NCI-H2227 (cell line): ENCODE measurements around the gene EPN1.

Experiments used
- DNase-seq: peaks from one replicate; lab custom pipeline; 2025; ENCODE audit not compliant: unreplicated experiment; lab: John Stamatoyannopoulos, UW

Gene EPN1

DNA sequence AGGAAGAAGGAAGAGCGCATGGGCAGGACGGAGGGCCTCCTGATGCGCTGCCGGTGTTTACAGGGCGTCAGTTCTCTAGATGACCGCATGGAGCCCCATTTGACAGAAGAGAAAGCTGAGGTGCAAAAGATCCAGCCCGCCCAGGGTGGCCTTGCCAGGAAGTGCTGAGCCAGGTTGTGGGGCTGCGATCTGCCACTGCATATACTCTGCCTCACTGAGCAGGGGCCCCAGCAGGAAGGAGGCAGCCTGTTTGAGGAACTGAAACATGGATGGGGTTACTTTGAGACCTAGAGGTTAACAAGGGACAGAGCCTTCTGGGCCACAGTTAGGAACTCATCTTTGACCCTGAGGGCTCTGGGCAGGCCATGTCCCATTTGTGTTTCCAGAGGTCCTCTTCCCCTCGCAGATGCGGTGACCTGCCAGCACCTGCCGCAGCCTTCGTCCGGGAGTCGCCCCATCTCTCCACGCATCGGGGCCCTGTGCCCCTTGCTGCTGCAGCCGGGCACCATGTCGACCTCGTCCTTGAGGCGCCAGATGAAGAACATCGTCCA, 3.2 kb downstream of the EPN1 start:
- DNase-seq: no peak

DNA sequence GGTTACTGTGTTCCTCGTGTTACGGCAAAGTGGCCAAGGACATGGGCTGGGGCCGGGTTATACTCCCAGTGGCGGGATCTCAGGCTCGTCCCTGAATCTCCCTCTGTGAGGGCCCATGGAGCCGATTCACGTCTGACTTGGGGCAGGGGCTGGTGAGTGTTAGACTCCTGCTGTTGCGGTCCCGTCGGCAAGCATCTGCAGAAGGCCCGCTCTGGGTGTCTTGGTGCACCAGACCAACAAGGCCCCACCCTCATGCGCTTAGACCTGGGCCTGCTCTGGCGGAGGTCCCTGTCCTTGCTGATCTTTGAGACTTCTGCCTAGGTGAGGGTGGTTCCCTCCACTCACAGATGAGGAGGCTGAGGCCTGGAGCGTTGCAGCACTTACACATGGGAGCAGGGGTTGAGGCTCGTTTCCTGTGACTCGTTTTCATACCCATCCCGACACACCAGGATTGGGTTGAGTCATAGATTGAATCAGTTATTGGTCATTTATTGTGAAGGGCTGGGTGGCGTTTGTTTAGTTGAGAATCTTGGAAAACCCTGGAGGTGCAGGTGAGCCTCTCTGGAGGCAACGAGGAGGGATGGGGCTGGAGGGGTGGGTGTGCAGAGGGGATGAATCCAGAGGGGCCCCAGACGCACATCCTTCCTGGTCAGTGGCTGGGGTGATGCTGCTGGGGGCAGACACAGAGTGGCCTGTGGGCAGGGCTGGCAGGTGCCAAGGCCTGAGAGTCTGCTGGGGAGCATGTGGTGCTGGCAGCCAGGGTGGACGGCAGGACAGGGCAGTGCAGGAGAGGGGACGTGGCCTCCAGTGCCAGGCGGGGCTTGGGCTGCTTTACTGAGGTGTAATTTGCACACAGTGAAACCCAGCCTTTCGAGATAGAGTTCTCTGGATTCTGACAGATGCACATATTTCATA, 4.6 kb downstream of the EPN1 start:
- no peak for DNase-seq

DNA sequence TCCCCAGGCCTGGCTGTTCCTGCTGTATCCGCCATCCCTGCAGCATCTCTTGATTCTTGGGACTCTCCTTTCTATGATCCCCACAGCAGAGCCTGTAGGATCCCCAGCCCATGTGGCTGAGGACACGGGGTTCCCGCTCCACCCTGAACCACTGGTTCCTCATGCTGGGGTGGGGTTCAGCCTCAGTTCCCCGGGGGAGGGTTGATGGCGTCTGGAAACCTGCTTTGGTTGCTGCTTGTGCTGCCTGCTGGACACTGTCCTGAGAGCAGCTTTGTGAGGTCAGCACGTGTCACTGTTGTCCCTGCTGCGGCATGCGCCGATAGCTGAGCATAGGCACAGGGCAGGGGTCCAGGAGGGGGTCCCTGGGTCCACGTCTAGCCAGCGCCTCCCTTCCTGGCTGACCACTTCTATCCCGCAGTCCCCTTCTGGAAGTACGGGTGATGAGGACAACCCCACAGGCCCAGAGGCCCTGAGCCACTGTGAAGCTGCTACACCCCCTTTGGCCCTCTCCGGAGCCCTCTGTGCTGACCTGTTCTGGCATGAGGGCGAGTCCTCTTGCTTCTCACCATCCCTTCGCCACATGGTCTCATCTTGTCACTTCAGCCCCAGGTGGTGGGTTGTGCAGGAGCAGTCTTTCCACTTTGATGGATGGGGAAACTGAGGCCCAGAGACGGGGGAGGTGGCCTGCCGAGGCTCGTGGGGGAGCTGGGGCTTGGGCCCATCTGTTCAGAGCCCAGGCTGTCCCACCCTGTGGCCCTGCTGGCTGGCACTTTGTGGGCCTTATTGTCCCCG, 5.5 kb downstream of the EPN1 start:
- DNase-seq: no peak

DNA sequence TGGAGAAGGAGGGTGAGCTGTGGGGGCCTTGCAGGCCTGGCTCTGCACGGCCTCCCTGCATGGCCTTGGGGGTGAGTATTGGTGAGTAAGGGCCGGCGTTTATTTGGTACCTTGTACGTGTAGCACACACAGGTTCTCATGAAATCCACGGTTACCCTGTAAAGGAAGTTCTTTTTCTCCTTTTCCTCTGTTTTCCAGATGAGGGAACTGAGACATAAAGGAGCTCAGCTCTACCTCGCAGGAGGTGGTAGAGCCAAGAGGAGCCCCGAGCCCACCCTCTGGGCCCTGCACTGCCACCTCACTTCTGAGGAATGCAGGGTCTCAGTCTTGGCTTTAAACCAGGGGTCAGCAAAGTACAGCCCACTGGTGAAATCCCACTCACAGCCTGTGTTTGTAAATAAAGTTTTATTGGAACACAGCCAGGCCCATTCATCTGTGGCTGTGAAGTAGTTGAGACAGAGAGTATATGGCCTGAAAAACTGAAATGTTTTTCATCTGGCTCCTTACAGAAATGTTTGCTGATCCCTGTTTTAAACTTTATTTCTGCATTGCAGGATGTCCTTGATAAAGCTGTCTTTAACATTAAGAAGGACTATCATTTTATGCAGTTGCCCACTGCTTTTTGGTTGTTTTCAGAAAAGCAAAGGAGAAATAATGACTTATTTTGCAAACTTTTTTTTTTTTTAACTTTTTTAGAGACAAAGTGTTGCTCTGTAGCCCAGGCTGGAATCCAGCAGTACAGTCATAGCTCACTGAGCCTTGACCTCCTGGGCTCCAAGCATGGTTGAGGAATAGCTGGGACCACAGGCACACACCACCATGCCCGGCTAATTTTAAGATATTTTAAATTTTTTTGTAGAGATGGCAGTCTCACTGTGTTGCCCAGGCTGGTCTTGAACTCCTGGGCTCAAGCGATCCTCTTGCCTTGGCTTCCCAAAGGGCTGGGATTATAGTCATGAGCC, 6.4 kb downstream of the EPN1 start:
- DNase-seq: no peak

DNA sequence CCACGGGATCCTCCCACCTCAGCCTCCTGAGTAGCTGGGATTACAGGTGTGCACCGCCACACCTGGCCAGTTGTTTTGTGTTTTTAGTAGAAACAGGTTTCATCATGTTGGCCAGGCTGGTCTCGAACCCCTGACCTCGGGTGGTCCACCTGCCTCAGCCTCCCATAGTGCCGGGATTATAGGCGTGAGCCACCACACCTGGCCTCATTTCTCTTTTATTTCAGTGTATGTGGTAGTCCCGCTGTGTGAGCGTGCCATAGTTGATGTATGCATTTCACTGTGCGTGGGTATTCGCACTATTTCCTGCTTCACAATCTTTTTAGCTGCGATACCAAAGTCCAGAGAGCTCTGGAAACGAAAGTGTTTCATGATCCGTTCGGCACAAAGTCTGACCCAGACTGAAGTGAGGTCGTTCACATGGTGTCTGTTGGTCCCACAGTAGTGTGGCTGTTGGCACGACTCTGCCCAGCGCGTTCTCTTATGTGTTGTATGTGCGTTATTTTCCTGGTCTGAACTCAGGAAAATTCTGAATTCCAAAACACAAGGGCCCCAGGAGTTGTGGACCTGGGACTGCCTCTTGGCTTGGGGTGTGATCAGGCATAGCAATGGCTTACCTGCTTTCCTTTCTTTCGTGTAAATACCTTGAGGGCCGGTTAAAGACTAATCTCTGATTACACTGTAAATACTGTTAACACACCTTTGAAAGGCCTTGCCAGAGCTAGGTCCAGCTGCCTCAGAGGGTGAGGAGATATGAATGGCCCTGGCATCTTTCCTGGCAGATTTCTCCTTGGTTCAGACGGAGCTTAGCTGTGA, 8.6 kb downstream of the EPN1 start:
- DNase-seq: no peak

DNA sequence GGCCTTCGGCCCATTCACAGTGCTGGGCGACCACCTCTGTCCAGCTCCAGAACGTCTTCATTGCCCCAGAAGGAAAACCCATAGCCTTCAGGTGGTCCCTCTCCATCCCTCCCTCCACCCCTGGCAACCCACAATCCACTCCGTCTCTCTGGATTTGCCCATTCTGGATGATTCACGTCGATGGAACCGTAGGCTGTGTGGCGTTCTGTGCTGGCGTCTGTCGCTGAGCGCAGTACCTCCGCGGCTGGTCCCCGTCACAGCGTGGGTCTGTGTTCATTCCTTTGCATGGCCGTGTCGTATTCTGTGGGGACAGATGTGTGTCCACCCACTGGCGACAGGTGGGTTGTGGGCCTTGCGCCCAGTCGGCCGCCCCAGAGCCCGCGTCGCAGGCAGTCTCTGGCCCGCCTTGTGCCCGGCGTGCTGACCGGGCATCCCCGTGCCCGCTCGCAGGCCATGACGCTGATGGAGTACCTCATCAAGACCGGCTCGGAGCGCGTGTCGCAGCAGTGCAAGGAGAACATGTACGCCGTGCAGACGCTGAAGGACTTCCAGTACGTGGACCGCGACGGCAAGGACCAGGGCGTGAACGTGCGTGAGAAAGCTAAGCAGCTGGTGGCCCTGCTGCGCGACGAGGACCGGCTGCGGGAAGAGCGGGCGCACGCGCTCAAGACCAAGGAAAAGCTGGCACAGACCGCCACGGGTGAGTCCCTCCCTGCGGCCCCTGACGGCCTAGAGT, 10.1 kb downstream of the EPN1 start:
- DNase-seq: no peak

DNA sequence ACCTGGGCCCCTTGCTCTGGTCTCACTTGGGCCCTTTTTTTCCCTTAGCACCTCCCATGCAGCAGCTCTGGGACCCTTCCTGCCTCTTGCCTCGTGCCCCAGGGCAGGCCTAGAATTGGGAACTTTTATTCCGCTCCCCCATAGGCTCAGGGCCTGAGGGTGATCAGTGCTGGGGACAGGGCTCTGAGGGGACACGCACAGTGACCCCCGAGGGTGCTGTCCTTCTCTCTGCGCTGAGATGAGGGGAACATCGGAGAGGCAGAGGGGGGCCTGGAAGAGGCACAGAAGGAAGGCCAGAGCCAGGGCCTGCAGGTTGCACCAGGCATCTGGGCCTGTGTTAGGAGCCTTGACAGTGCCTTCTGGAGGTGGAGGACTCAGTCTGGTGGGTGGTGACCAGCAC, 10.8 kb downstream of the EPN1 start:
- DNase-seq: no peak

DNA sequence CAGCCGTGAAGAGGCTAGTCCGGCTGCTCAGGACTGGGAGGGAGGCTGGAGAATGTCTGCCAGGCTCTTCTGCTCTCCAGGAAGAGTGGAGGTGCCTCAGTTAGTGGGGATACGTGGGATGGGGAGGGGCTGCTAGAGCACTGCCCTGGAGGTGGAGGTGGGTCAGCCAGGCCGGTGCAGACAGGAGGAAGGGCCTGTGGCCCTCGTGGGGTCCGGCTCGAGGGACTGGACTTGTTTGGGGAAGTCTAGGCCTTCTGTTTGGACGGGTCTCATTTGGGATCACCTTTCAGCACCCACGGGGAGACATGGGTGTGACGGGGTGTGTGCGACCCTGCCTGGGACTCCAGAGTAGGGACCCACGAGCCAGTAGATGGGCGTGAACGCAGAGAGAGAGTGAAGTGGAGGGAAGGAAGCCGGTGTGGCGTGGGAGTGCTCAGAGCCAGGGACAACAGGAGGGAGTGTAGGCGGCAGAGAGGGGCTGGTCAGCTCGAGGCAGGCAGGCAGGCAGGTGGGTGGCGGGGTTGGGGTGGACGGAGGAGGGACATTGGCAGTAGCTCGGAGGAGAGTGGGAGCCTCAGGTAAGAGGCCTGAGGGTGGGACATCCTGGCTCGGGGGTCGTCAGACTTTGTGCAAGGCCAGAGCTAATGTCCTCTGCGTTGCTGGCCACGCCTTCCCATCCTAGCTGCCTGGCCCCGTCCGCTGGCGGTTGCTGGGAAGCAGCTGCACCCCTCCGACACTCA, 11.5 kb downstream of the EPN1 start:
- no peak for DNase-seq

DNA sequence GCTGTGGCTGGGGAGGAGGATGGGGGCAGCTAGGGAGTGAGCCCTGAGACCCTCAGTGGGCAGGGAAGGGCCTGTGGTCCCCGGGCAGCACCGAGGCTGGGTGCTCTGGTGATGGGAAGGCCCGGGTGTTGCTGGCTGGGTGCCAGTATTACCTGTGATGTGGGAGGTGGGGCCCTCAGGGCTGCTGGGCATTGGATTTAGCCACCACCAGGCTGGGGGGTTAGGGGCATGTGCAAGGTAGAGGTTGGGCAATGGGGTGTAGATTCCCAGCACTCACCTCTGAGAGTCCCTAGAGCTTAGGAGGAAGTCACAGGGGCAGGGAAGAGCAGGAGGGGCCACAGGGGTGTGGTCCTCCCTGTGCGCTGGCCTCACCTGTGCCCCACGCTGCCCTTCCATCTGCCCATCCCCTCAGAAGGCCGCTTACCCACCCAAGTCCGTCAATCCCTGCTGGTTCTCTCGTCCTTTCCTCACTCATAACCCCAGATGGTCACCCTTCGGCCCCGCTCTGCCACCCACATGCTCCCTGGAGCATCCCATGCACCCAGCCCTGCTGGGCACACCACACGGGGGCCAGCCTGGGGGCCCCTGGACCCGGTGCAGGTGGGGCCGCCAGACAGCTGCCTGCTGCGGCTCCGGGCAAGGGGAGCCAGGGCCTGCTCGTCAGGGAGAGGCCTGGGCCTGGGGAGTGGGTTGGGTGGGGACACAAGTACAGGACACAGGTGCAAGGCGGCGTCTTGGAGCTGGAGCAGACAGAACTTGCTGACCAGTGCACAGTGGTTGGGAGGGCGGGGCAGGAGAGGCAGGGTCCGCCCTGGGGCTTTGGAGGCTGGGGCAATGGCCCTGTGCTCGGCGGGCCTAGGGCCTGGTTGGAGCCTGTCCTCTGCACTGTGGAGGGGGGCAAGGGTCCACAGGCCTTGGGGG, 12.5 kb downstream of the EPN1 start:
- DNase-seq: no peak

DNA sequence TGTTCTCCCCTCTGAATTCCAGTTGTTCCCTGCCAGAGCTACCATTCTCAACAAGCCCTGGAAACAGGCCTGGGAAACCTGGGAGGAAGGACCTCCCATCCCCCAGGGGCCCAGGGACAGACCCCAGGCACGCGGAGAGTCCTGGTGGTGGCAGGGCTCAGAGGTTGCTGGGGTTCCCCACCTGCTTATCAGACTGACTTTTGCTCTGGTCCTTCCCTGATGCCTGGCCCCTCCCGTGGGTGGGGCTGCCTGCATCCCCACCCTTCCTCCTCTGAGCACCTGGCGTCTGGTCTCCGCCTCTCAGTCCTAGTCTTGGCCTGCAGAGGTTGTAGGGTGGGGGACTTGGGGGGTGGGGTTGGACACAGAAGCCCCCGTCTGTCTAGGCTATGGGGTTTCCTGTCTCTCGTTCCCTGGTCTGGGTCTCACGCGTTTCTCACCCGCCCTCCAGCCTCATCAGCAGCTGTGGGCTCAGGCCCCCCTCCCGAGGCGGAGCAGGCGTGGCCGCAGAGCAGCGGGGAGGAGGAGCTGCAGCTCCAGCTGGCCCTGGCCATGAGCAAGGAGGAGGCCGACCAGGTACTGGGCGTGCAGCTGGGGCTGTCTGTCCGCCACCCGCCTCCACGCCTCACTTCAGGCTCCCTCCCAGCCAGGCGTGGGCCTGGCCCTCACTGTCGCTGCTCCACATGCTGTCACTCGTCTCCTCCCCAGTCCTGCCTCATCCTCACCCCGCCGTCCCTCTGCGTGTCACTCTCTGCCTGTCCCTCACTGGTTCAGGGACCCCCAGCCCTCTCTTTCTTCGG, 13.6 kb downstream of the EPN1 start:
- peak; percentile 94 for DNase-seq

DNA sequence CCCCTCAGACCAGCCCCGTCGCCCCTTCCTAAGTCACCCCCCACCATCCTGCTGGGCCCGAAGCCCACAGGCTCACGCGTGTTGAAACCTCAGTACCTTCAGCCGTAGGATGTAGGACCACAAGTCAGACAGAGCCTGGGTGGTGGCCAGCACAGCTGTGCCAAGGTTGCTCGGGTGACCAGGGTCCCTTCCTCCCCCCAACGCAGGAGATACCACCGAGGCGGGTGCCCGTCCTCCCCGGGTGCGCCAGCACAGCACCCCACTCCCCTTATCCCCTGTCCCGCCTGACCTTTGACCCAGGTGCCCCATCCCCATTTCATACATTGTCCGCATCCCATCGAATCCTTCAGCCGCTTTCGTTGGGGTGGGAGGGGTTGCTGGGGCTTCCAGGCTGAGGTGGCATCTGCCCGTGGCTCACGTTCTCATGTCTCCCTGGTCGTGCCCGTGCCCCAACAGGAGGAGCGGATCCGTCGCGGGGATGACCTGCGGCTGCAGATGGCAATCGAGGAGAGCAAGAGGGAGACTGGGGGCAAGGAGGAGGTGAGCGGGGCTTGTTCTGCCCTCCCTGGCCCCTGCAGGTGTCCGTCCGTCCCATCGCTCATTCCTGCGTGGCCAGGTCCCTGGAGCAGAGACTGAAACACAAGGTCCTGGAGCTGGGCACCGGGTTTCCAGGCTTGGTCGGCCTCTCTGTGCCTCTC, 14.5 kb downstream of the EPN1 start:
- DNase-seq: no peak

DNA sequence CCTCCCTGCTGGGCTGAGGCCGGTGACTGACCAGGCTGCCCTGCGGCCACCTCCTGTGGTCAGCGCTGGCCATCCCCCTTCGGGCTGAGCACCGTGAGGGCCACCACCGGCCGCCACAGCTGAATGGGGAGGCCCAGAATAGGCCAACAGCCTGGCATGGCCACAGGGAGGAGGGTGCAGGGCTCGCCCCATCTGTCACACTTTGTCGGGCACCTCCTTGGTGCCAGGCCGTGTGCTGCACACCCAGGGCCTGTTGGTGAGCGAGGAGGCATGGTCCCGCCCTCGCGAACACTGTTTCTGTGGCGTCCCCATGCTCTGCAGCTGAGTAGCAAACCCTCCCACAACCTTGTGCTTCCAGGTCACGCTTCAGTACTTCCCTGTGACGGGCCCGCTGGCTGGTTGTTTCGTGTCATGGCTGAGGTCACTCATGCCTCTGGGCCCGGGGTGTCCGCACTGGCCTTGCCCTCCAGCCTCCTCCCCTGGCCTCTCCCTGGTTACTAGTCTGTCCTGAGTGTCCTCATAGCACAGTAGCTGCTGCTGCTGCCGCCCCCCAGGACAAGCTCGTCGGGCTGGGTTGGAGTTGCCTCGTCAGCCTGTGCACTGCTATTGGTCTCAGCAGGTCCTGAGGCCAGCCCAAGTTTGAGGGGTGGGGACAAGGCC, 15.2 kb downstream of the EPN1 start:
- no peak for DNase-seq

DNA sequence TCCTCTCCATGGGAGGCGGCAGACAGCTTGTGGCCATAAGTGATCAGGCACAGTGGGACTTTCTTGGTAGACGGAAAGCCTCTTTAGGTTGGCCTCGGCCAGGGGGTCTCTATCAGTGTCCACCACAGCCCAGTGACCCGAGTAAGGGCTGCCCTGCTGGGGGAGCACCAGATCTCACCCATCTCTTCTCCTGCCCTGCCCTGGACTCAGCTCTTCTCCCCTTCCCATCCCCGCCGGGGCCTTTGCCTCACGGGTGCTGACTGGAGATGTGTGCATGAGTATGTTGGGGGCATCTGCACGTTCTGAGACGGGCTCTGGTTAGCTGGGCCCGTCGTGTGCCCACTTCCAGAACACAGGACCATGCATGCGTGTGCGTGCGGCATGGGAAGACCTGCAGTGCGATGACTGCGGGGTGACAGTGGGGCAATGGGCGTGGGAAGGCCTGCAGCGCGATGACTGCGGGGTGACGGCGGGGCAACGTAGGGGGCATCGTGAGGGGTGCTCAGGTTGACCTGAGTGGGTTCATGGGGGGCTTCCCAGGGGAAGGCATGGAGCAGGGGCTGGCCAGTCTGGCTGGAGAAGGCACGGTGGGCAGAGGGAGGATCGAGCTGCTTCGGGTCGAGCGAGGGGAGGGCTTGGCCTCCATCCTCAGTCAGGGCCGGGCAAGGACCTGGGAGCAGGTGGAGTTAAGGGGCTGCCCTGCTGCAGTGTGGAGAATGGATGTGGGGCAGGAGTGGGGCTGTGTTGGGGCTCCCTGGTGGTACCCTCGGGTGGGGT, 15.9 kb downstream of the EPN1 start:
- no peak for DNase-seq

DNA sequence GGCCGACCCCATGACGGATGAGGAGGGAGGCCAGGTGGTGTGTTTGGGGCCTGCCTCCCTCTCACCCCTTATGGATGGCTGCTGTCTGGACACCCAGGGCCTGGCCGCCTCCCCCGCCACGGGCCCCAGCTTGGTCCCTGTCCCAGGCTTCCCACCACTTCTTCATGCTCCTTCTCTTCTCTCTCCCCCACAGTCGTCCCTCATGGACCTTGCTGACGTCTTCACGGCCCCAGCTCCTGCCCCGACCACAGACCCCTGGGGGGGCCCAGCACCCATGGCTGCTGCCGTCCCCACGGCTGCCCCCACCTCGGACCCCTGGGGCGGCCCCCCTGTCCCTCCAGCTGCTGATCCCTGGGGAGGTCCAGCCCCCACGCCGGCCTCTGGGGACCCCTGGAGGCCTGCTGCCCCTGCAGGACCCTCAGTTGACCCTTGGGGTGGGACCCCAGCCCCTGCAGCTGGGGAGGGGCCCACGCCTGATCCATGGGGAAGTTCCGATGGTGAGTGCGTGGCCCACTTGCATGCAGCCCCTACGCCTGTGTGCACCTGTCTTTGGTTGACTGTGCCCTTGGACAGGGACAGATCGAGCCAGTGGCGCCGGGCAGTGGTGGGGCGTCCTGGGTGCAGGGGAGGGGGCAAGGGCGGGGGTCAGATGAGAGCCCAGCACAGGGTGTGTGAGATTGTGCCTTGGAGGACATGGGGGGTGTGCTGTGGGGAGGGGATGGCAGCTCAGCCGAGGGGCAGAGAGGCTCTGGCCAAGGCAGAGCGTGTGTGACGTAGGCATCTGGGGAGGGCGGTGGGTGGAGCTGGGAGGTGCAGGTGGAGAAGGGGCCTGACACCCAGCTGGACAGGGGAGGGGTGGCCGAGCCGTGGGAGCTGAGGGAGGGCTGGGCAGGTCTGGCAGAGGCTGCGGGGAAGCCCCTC, 16.8 kb downstream of the EPN1 start:
- no peak for DNase-seq
